AG10803 (cell line): Measurements from ENCODE around the gene CNTN1.

Experiments used
- DNase-seq: peaks from one replicate; pipeline ENCODE4 v3.0.0; 2010; ENCODE audit warnings: low read depth
- H3K4me3 ChIP-seq: 2 replicates; pipeline ENCODE4 v1.5.1; 2011; ENCODE audit warnings: mild to moderate bottlenecking, low read length, control low read depth
- TF ChIP-seq, protein P1 (sequence below): conservative IDR thresholded peaks from 2 replicates; pipeline ENCODE4 v1.5.1; 2011; ENCODE audit warnings: mild to moderate bottlenecking, low read length, control low read depth, inconsistent platforms

Gene CNTN1

DNA sequence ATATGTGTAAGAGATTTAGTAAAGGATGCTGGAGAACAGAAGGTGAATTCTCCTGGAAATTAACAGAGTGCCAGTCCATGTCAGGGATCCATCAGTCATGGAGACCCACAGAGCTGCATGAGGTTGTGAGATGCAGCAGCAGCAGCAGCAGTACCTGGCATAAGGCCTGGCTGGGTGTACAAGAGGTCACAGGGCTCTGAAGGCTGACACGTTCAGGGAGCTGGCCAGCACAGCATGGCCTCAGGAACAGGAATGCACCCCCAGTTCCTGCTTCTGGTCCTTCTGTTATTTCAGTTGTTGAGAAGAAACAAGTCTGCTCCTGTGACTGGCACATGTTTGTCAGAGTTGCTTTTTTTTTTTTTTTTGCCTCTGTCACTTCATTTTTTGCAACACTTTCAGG, 210.8 kb downstream of the CNTN1 start:
- no peak overlapping the region for H3K4me3 ChIP-seq
- no peak for DNase-seq
- TF ChIP-seq, protein P1, sequence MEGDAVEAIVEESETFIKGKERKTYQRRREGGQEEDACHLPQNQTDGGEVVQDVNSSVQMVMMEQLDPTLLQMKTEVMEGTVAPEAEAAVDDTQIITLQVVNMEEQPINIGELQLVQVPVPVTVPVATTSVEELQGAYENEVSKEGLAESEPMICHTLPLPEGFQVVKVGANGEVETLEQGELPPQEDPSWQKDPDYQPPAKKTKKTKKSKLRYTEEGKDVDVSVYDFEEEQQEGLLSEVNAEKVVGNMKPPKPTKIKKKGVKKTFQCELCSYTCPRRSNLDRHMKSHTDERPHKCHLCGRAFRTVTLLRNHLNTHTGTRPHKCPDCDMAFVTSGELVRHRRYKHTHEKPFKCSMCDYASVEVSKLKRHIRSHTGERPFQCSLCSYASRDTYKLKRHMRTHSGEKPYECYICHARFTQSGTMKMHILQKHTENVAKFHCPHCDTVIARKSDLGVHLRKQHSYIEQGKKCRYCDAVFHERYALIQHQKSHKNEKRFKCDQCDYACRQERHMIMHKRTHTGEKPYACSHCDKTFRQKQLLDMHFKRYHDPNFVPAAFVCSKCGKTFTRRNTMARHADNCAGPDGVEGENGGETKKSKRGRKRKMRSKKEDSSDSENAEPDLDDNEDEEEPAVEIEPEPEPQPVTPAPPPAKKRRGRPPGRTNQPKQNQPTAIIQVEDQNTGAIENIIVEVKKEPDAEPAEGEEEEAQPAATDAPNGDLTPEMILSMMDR: no peak

- TF ChIP-seq, protein P1: no peak
- no peak overlapping the region for H3K4me3 ChIP-seq
- DNase-seq: no peak
Observed at GRCh38 chr12:40907115-40907527, 214.9 kb downstream of the CNTN1 start.

DNA sequence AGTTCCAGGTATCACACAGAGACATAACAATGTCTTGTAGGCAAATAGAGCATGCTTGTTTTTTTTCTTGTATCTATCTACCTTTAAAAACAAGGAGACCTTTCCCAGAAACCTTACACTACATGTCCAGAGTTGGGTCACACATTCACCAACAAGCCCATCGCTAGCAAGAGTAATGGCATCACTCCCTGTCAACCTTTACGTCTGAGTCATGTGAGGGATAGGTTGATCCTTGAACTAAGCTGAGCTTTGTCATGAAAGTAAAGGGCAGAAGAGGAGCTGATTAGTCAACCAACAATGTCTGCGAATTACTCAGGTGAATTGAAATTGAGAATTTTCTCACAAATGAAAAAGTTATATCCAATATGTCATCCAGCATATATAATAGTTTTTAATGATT, 219.4 kb downstream of the CNTN1 start:
- no peak overlapping the region for H3K4me3 ChIP-seq
- DNase-seq: no peak
- TF ChIP-seq, protein P1: no peak

DNA sequence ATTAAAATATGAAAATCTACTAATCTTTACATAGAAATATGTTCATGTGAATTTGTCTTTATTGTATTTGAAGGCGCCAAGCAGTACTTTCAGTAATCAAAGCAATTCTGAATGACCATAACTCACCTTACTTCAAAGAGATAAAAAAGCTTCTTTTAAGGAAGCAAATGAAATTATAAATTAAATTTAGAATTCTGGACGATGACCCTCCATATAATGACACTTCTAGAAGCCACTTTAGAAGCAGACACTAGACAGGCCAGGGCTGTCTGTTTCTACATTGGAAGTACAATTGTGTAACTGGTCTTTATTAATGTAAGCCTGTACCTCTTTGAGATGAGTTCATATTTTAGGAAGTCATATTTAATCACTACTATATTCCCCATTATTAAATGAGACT, 222.9 kb downstream of the CNTN1 start:
- no peak for DNase-seq
- H3K4me3 ChIP-seq: no peak overlapping the region
- TF ChIP-seq, protein P1: no peak

GRCh38 chr12:40917561-40917960, 225.3 kb downstream of the CNTN1 start:
- TF ChIP-seq, protein P1: no peak
- H3K4me3 ChIP-seq: no peak overlapping the region
- DNase-seq: no peak

DNA sequence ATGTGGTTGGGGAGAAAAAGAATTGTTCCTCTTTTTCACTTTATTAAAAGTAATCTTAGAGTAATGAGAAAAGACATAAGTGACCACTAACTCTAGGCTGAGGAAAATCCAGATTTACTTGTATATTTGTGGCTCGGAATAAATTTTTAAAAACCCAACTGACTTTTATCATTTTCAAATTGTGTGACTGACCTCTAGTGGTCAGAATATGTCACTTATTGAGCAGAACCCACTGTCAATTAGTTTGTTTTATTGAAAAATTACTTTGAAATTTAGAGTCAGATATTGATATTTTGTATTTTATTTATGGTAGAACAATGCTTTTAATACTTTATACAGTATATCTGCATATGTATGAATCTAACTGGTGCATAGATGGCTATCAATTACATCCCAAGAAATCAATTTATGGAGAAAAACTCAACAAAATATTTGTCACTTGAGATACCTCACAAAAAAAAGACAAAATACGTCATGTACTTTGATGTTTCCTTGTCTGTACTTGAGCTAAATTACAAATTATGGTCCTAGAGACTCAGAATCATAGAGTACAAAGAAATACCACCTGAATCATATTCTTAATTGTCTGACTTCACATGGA, 229.4 kb downstream of the CNTN1 start:
- peak; percentile 29 for DNase-seq
- TF ChIP-seq, protein P1: peak; percentile 65
- no peak overlapping the region for H3K4me3 ChIP-seq

- TF ChIP-seq, protein P1: no peak
- DNase-seq: no peak
- H3K4me3 ChIP-seq: no peak overlapping the region
Observed at GRCh38 chr12:40937891-40938290, 245.7 kb downstream of the CNTN1 start.
